Measurements from ENCODE around the gene ANKRD29.

The ANKRD29 gene

GRCh38 chr18:23701544-23702064 lies 38.9 kb upstream of the ANKRD29 start:
- Histone ChIP-seq H3K4ac (ENCODE audit: low read depth, low read length) (no peak overlapping the region), H3K36me3 (ENCODE audit: control insufficient read depth, insufficient read depth, low read length) (no peaks in the 10 kb centered on the region), H3K4me1 (ENCODE audit: control insufficient read depth, low read depth, low read length) (no peaks in the 10 kb centered on the region), H4K5ac (ENCODE audit: low read length) (no peak overlapping the region), H3K56ac (ENCODE audit: low read length) (no peak overlapping the region), H4K8ac (ENCODE audit: low read depth, low read length) (no peak overlapping the region), H3K27me3 (ENCODE audit: insufficient read depth, low read length, poor library complexity) (no peaks in the 10 kb centered on the region), H3K79me1 (ENCODE audit: low read length) (no peaks in the 10 kb centered on the region), H3K4me2 (ENCODE audit: low read length) (no peak overlapping the region), H3K23ac (ENCODE audit: low read length) (no peak overlapping the region), H2BK15ac (replicated peaks; ENCODE audit: low read depth) (no peak overlapping the region), H3K18ac (ENCODE audit: low read length) (no peak overlapping the region), H3K27ac (ENCODE audit: low read depth, low read length) (no peak overlapping the region), H2BK5ac (ENCODE audit: low read length) (no peak overlapping the region), H3K4me3 (ENCODE audit: low read length) (no peak overlapping the region), H2BK120ac (ENCODE audit: low read depth, low read length) (no peak overlapping the region), H3K9ac (ENCODE audit: low read length) (no peak overlapping the region), H2AK5ac (ENCODE audit: low read length) (no peak overlapping the region), H3K79me2 (ENCODE audit: control insufficient read depth, insufficient read depth, low read length) (no peaks in the 10 kb centered on the region)
- WGBS (ENCODE audit: extremely low coverage, insufficient coverage, low lambda C conversion rate), result no CpG with 5 or more reads among the region's 8 CpGs
- DNase-seq, result no peak

DNA sequence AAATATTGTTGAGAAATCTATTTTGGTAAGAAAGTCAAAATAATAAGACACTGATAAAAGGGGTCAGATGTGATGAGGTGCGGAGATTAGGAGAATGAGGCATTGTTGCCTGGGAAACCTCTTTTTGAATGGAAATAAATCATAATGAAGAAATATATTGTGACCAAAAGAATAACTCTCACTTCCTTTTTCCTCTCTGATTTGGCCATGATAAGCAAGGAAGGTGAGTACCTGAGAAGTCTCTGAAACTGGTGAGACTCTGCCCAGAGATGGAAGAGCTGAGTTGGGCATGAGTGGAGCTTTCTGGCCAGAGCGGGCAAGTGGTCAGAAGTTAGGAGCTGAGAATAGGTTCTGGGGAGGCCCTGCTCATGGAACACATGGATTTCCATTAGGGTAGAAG lies 38.3 kb upstream of the ANKRD29 start:
- Histone ChIP-seq H3K27ac (ENCODE audit: low read depth, low read length) (no peak overlapping the region), H4K5ac (ENCODE audit: low read length) (no peak overlapping the region)

DNA sequence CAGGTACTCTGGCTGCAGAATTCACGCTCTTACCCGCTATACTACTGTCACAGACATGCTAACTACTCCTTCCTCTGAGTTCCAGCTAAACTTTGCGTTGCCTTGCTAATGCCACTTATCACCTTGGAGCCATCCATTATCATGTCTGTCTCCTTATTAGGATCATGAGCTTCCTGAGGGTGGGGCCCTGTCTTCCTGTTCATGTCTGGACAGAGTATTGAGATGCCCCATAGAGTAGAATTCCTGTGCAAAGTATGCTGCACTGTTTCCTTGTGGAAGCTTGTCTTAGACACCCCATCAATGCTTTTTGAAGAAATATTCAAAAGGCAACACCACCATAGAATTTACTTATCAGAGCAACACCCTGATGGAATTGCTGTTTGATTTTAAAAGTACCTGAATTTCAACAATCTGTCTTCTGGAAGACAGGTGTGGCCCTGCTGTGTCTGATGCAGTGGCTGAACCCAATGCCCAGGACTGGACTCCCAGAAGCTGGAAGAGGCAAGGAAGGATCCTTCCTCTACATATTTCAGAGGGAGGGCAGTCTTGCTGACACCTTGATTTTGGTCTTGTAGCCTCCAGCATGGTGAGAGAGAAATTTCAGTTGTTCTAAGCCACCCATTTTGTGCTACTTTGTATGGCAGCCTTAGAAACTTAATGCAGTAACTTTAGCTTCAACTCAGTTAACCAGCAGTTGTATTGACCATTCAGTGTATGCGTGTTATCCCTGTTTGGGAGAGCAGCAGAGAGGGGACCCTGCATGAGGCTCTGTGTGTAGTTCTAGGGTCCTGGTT lies 32.1 kb upstream of the ANKRD29 start:
- Histone ChIP-seq H3K9ac (ENCODE audit: low read length) (no peak overlapping the region), H3K23ac (ENCODE audit: low read length) (no peak overlapping the region), H3K27ac (ENCODE audit: low read depth, low read length) (no peak overlapping the region), H3K18ac (ENCODE audit: low read length) (no peak overlapping the region), H2BK120ac (ENCODE audit: low read depth, low read length) (no peak overlapping the region), H3K4me3 (ENCODE audit: low read length) (no peak overlapping the region), H3K56ac (ENCODE audit: low read length) (no peak overlapping the region), H3K4me1 (ENCODE audit: control insufficient read depth, low read depth, low read length) (peaks cover 2% of the 10 kb centered on the region), H2AK5ac (ENCODE audit: low read length) (no peak overlapping the region), H3K4ac (ENCODE audit: low read depth, low read length) (no peak overlapping the region), H3K36me3 (ENCODE audit: control insufficient read depth, insufficient read depth, low read length) (no peaks in the 10 kb centered on the region), H2BK5ac (ENCODE audit: low read length) (no peak overlapping the region), H4K5ac (ENCODE audit: low read length) (no peak overlapping the region), H2BK15ac (replicated peaks; ENCODE audit: low read depth) (no peak overlapping the region), H4K8ac (ENCODE audit: low read depth, low read length) (no peak overlapping the region), H3K79me2 (ENCODE audit: control insufficient read depth, insufficient read depth, low read length) (no peaks in the 10 kb centered on the region), H3K79me1 (ENCODE audit: low read length) (no peaks in the 10 kb centered on the region), H3K27me3 (ENCODE audit: insufficient read depth, low read length, poor library complexity) (peaks cover 7% of the 10 kb centered on the region), H3K4me2 (ENCODE audit: low read length) (no peak overlapping the region)
- no peak for DNase-seq
- no CpG with 5 or more reads among the region's 4 CpGs for WGBS (ENCODE audit: extremely low coverage, insufficient coverage, low lambda C conversion rate)

More for the DNA sequence above, 38.3 kb upstream of the ANKRD29 start:
- Histone ChIP-seq H3K18ac (ENCODE audit: low read length) (no peak overlapping the region), H3K4ac (ENCODE audit: low read depth, low read length) (no peak overlapping the region), H3K4me1 (ENCODE audit: control insufficient read depth, low read depth, low read length) (no peaks in the 10 kb centered on the region), H2BK15ac (replicated peaks; ENCODE audit: low read depth) (no peak overlapping the region), H3K56ac (ENCODE audit: low read length) (no peak overlapping the region), H3K23ac (ENCODE audit: low read length) (no peak overlapping the region), H2BK120ac (ENCODE audit: low read depth, low read length) (no peak overlapping the region), H3K36me3 (ENCODE audit: control insufficient read depth, insufficient read depth, low read length) (no peaks in the 10 kb centered on the region), H3K79me2 (ENCODE audit: control insufficient read depth, insufficient read depth, low read length) (no peaks in the 10 kb centered on the region), H2AK5ac (ENCODE audit: low read length) (no peak overlapping the region), H3K9ac (ENCODE audit: low read length) (no peak overlapping the region), H4K8ac (ENCODE audit: low read depth, low read length) (no peak overlapping the region), H2BK5ac (ENCODE audit: low read length) (no peak overlapping the region), H3K79me1 (ENCODE audit: low read length) (no peaks in the 10 kb centered on the region), H3K27me3 (ENCODE audit: insufficient read depth, low read length, poor library complexity) (no peaks in the 10 kb centered on the region), H3K4me2 (ENCODE audit: low read length) (no peak overlapping the region), H3K4me3 (ENCODE audit: low read length) (no peak overlapping the region)
- DNase-seq, result no peak
- no CpG with 5 or more reads among the region's 2 CpGs for WGBS (ENCODE audit: extremely low coverage, insufficient coverage, low lambda C conversion rate)

DNA sequence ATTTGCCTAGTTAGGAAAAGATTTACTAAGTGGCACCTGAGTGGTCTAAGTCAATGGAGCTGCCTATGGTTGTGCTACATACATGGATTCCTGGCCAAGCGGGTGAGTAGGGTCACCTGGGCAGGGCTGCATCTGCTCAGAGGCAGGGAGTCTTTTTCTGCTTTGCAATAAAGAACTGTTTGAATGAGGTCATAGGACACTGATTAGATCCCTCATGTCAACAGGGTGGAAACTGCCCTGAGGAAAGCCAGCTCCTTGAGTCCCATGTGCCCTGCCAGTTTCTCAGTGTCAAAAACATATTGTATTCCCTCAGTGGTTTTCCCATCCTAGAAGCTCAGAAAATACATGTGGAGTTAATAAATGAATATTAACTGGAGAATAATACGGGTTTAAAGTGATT lies 31.1 kb upstream of the ANKRD29 start:
- DNase-seq, result no peak
- Histone ChIP-seq H2BK5ac (ENCODE audit: low read length) (no peak overlapping the region), H3K36me3 (ENCODE audit: control insufficient read depth, insufficient read depth, low read length) (no peaks in the 10 kb centered on the region)

DNA sequence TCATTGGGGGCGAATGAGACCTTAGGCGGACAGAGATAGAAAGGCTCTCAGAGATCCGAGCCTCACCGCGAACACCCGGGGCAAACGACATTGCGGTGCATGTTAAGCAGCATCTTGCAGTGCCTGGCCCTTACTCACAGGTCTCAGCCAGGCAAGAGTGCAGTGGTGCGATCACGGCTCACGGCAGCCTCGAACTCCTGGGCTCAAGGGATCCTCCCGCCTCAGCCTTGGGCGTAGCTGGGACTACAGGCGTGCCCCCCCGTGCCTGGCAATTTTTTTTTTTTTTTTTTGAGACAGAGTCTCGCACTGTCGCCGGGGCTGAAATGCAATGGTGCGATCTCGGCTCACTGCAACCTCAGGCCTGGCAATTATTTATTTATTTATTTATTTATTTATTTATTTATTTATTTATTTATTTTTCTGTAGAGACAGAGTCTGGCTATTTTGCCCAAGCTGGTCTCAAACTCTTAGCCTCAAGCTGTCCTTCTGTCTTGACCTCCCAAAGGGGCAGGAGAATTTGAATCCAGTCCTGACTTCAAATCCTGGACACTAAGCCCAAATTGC lies 27.9 kb upstream of the ANKRD29 start:
- Histone ChIP-seq H3K79me2 (ENCODE audit: control insufficient read depth, insufficient read depth, low read length) (no peaks in the 10 kb centered on the region), H2BK5ac (ENCODE audit: low read length) (no peak overlapping the region), H3K36me3 (ENCODE audit: control insufficient read depth, insufficient read depth, low read length) (no peaks in the 10 kb centered on the region), H3K4ac (ENCODE audit: low read depth, low read length) (no peak overlapping the region), H3K56ac (ENCODE audit: low read length) (no peak overlapping the region), H3K27ac (ENCODE audit: low read depth, low read length) (no peak overlapping the region), H4K5ac (ENCODE audit: low read length) (no peak overlapping the region), H2BK120ac (ENCODE audit: low read depth, low read length) (no peak overlapping the region), H4K8ac (ENCODE audit: low read depth, low read length) (no peak overlapping the region), H3K4me3 (ENCODE audit: low read length) (no peak overlapping the region), H3K9ac (ENCODE audit: low read length) (no peak overlapping the region), H3K23ac (ENCODE audit: low read length) (no peak overlapping the region), H2BK15ac (replicated peaks; ENCODE audit: low read depth) (no peak overlapping the region), H3K18ac (ENCODE audit: low read length) (no peak overlapping the region), H3K4me1 (ENCODE audit: control insufficient read depth, low read depth, low read length) (peaks cover 2% of the 10 kb centered on the region), H3K27me3 (ENCODE audit: insufficient read depth, low read length, poor library complexity) (peaks cover 17% of the 10 kb centered on the region), H3K79me1 (ENCODE audit: low read length) (no peaks in the 10 kb centered on the region), H2AK5ac (ENCODE audit: low read length) (no peak overlapping the region), H3K4me2 (ENCODE audit: low read length) (no peak overlapping the region)
- DNase-seq, result no peak
- WGBS (ENCODE audit: extremely low coverage, insufficient coverage, low lambda C conversion rate), result no CpG with 5 or more reads among the region's 21 CpGs

More for the DNA sequence above, 31.1 kb upstream of the ANKRD29 start:
- WGBS (ENCODE audit: extremely low coverage, insufficient coverage, low lambda C conversion rate), result no CpG with 5 or more reads among the region's 2 CpGs
- no peak overlapping the region for H4K8ac ChIP-seq (ENCODE audit: low read depth, low read length)
- H2BK15ac ChIP-seq (replicated peaks; ENCODE audit: low read depth), result no peak overlapping the region
- H4K5ac ChIP-seq (ENCODE audit: low read length), result no peak overlapping the region
- no peak overlapping the region for H3K4ac ChIP-seq (ENCODE audit: low read depth, low read length)
- no peak overlapping the region for H2BK120ac ChIP-seq (ENCODE audit: low read depth, low read length)
- H3K4me3 ChIP-seq (ENCODE audit: low read length), result no peak overlapping the region
- H3K27ac ChIP-seq (ENCODE audit: low read depth, low read length), result no peak overlapping the region
- H3K18ac ChIP-seq (ENCODE audit: low read length), result no peak overlapping the region
- peaks cover 2% of the 10 kb centered on the region for H3K4me1 ChIP-seq (ENCODE audit: control insufficient read depth, low read depth, low read length)
- H3K27me3 ChIP-seq (ENCODE audit: insufficient read depth, low read length, poor library complexity), result peaks cover 14% of the 10 kb centered on the region
- no peak overlapping the region for H3K4me2 ChIP-seq (ENCODE audit: low read length)
- H3K23ac ChIP-seq (ENCODE audit: low read length), result no peak overlapping the region
- no peak overlapping the region for H3K56ac ChIP-seq (ENCODE audit: low read length)
- no peak overlapping the region for H2AK5ac ChIP-seq (ENCODE audit: low read length)
- no peak overlapping the region for H3K9ac ChIP-seq (ENCODE audit: low read length)
- no peaks in the 10 kb centered on the region for H3K79me2 ChIP-seq (ENCODE audit: control insufficient read depth, insufficient read depth, low read length)
- H3K79me1 ChIP-seq (ENCODE audit: low read length), result no peaks in the 10 kb centered on the region

Data from mesendoderm (in vitro differentiated cells).